Measurements from ENCODE around the gene CHD5.

The CHD5 gene

GRCh38 chr1:6116137-6116536, 64.0 kb downstream of the CHD5 start (continued):
- no peak for TF ChIP-seq CSRNP3 (CRISPR knock-in tag; IDR thresholded peaks at IDR 0.05)
- TF ChIP-seq RARB (CRISPR knock-in tag; IDR thresholded peaks at IDR 0.05), result no peak
- no peak for TF ChIP-seq ZFP3 (CRISPR knock-in tag; IDR thresholded peaks at IDR 0.05)
- no peak for TF ChIP-seq CREB5 (CRISPR knock-in tag; IDR thresholded peaks at IDR 0.05; ENCODE audit: low read depth)
- no peak for TF ChIP-seq POU6F1 (CRISPR knock-in tag; IDR thresholded peaks at IDR 0.05; ENCODE audit: borderline replicate concordance, low read depth)
- TF ChIP-seq ISL1 (CRISPR knock-in tag; IDR thresholded peaks at IDR 0.05), result no peak
- TF ChIP-seq ESRRG (CRISPR knock-in tag; IDR thresholded peaks at IDR 0.05), result no peak
- TF ChIP-seq ZC3H10 (CRISPR knock-in tag; IDR thresholded peaks at IDR 0.05), result no peak

GRCh38 chr1:6113745-6114144, 66.4 kb downstream of the CHD5 start:
- TF ChIP-seq PPARA (CRISPR knock-in tag; IDR thresholded peaks at IDR 0.05; ENCODE audit: borderline replicate concordance), result no peak
- TF ChIP-seq ZC3H10 (CRISPR knock-in tag; IDR thresholded peaks at IDR 0.05), result no peak
- no peak for TF ChIP-seq SNAI2 (CRISPR knock-in tag; IDR thresholded peaks at IDR 0.05)
- no peak for TF ChIP-seq TCF4 (CRISPR knock-in tag; IDR thresholded peaks at IDR 0.05; ENCODE audit: borderline replicate concordance)
- no peak for TF ChIP-seq ZFP30 (CRISPR knock-in tag; IDR thresholded peaks at IDR 0.05)
- TF ChIP-seq PATZ1 (CRISPR knock-in tag; IDR thresholded peaks at IDR 0.05; ENCODE audit: borderline replicate concordance), result no peak
- TF ChIP-seq ZNF8 (CRISPR knock-in tag; IDR thresholded peaks at IDR 0.05), result no peak
- TF ChIP-seq ZNF70 (CRISPR knock-in tag; IDR thresholded peaks at IDR 0.05), result no peak
- TF ChIP-seq CSDC2 (CRISPR knock-in tag; IDR thresholded peaks at IDR 0.05), result no peak
- no peak for TF ChIP-seq POU6F1 (CRISPR knock-in tag; IDR thresholded peaks at IDR 0.05; ENCODE audit: borderline replicate concordance, low read depth)
- no peak for TF ChIP-seq ZFP3 (CRISPR knock-in tag; IDR thresholded peaks at IDR 0.05)
- TF ChIP-seq CSRNP3 (CRISPR knock-in tag; IDR thresholded peaks at IDR 0.05), result no peak
- no peak for TF ChIP-seq BACH2 (CRISPR knock-in tag; IDR thresholded peaks at IDR 0.05; ENCODE audit: borderline replicate concordance)
- TF ChIP-seq GLIS3 (CRISPR knock-in tag; IDR thresholded peaks at IDR 0.05), result no peak
- TF ChIP-seq TSHZ2 (CRISPR knock-in tag; IDR thresholded peaks at IDR 0.05), result no peak
- TF ChIP-seq TOX (CRISPR knock-in tag; IDR thresholded peaks at IDR 0.05; ENCODE audit: borderline replicate concordance), result no peak
- TF ChIP-seq ARNTL (CRISPR knock-in tag; IDR thresholded peaks at IDR 0.05; ENCODE audit: borderline replicate concordance, low read depth), result no peak
- TF ChIP-seq ESRRG (CRISPR knock-in tag; IDR thresholded peaks at IDR 0.05), result no peak
- ATAC-seq, result no peak

Data from SK-N-SH treated with all-trans-retinoic acid at 6 μM for 48 hours (cell line).